Measurements from ENCODE around the gene HEATR1. TPM values are rescaled to one million over a fixed set of nuclear protein-coding genes. Genes with fewer than 3 reads are reported as not detected.
A peak's percentile ranks its signal among the peaks of the same experiment; 100 is the strongest.

The HEATR1 gene
- total RNA-seq, 1 donor = 39.4 TPM

DNA sequence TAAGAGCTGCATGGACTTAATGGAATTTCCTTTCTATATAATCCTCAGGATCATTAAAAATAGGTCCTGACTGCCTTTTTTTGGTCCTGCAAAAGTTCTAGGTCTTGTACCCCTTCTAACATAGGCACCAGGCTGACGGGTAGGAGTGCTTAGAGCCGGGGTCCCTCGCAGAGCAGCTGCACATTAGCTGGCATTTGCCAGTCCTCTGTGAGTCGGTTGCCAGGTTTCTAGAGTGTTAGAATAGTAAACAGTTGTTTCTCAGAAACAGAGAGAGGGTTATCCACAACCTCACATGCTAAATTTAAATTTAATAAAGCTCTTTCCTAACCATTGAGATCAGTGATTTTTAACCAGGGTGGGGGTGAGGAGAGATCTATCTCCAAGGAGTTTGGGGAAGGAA, 35.4 kb upstream of the HEATR1 start:
- H3K27me3 ChIP-seq (ENCODE audit: insufficient read depth, low read length) = no peaks in the 10 kb centered on the region
- TF ChIP-seq, protein P1, sequence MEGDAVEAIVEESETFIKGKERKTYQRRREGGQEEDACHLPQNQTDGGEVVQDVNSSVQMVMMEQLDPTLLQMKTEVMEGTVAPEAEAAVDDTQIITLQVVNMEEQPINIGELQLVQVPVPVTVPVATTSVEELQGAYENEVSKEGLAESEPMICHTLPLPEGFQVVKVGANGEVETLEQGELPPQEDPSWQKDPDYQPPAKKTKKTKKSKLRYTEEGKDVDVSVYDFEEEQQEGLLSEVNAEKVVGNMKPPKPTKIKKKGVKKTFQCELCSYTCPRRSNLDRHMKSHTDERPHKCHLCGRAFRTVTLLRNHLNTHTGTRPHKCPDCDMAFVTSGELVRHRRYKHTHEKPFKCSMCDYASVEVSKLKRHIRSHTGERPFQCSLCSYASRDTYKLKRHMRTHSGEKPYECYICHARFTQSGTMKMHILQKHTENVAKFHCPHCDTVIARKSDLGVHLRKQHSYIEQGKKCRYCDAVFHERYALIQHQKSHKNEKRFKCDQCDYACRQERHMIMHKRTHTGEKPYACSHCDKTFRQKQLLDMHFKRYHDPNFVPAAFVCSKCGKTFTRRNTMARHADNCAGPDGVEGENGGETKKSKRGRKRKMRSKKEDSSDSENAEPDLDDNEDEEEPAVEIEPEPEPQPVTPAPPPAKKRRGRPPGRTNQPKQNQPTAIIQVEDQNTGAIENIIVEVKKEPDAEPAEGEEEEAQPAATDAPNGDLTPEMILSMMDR (IDR thresholded peaks at IDR 0.05; ENCODE audit: extremely low read depth, low read depth, low read length) = no peak
- H3K27ac ChIP-seq (ENCODE audit: low read depth, low read length) = no peak overlapping the region
- H2AFZ ChIP-seq (ENCODE audit: low read length) = no peak overlapping the region
- no peaks in the 10 kb centered on the region for H3K4me1 ChIP-seq (ENCODE audit: insufficient read depth, low read length)
- no peak overlapping the region for H3K4me2 ChIP-seq (ENCODE audit: insufficient read depth, low read length)
- H3K36me3 ChIP-seq (ENCODE audit: insufficient read depth, low read length) = no peaks in the 10 kb centered on the region
- DNase-seq (ENCODE audit: insufficient read length, low spot score, missing footprints) = peak; percentile 10
- H3K4me3 ChIP-seq (ENCODE audit: insufficient read depth, low read length) = no peak overlapping the region
- H3K9me3 ChIP-seq (ENCODE audit: low read depth, low read length) = no peaks in the 10 kb centered on the region
- no peaks in the 10 kb centered on the region for H4K20me1 ChIP-seq (ENCODE audit: insufficient read depth, low read length)
- H3K79me2 ChIP-seq (ENCODE audit: insufficient read depth, low read length) = no peaks in the 10 kb centered on the region

GRCh38 chr1:236638945-236639344, 34.6 kb upstream of the HEATR1 start:
- H3K36me3 ChIP-seq (ENCODE audit: insufficient read depth, low read length) = no peaks in the 10 kb centered on the region
- no peak overlapping the region for H3K4me3 ChIP-seq (ENCODE audit: insufficient read depth, low read length)
- TF ChIP-seq, protein P1 (IDR thresholded peaks at IDR 0.05; ENCODE audit: extremely low read depth, low read depth, low read length) = no peak
- H3K27me3 ChIP-seq (ENCODE audit: insufficient read depth, low read length) = no peaks in the 10 kb centered on the region
- H3K4me2 ChIP-seq (ENCODE audit: insufficient read depth, low read length) = no peak overlapping the region
- no peak overlapping the region for H2AFZ ChIP-seq (ENCODE audit: low read length)
- H3K4me1 ChIP-seq (ENCODE audit: insufficient read depth, low read length) = no peaks in the 10 kb centered on the region
- H3K27ac ChIP-seq (ENCODE audit: low read depth, low read length) = no peak overlapping the region
- no peaks in the 10 kb centered on the region for H3K9me3 ChIP-seq (ENCODE audit: low read depth, low read length)
- H3K79me2 ChIP-seq (ENCODE audit: insufficient read depth, low read length) = no peaks in the 10 kb centered on the region
- DNase-seq (ENCODE audit: insufficient read length, low spot score, missing footprints) = no peak
- no peaks in the 10 kb centered on the region for H4K20me1 ChIP-seq (ENCODE audit: insufficient read depth, low read length)

- Histone ChIP-seq H3K4me3 (ENCODE audit: insufficient read depth, low read length) (no peak overlapping the region), H3K36me3 (ENCODE audit: insufficient read depth, low read length) (no peaks in the 10 kb centered on the region), H3K79me2 (ENCODE audit: insufficient read depth, low read length) (no peaks in the 10 kb centered on the region), H3K27ac (ENCODE audit: low read depth, low read length) (no peak overlapping the region), H2AFZ (ENCODE audit: low read length) (no peak overlapping the region), H3K27me3 (ENCODE audit: insufficient read depth, low read length) (no peaks in the 10 kb centered on the region), H3K9me3 (ENCODE audit: low read depth, low read length) (no peaks in the 10 kb centered on the region), H4K20me1 (ENCODE audit: insufficient read depth, low read length) (no peaks in the 10 kb centered on the region), H3K4me2 (ENCODE audit: insufficient read depth, low read length) (no peak overlapping the region), H3K4me1 (ENCODE audit: insufficient read depth, low read length) (no peaks in the 10 kb centered on the region)
- TF ChIP-seq, protein P1 (IDR thresholded peaks at IDR 0.05; ENCODE audit: extremely low read depth, low read depth, low read length) = no peak
- no peak for DNase-seq (ENCODE audit: insufficient read length, low spot score, missing footprints)
Measured at GRCh38 chr1:236636017-236636416, 31.7 kb upstream of the HEATR1 start.

DNA sequence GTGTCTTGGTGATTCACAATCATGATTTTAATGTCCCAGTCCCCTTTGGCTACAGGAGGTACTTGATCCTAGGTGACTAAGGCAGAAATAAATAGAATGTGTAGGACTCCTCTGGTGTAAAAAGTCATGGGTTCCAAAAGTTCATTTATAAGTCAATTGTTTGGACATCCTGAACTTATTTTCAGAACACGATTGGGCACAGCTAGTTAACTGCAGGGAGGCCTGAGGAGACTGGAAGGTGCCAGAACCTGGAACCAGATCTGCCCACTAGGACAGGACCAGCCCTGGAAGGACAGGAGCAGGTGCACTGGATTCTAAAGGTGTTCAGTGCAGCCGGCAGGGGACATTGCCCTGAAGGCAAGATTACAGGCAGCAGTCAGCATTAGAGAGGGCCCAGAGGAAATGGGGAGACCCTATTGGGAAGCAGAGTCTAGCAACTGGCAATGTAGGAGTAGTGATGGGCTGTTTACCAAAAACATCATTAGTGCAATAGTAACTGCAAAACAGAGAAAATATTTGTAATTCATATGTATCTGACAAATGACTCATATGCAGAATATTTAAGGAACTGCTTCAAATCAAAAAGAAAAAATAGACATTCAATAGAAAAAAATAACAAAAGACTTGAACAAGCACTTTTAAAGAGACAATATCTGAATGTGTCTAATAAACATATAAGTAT, 23.6 kb upstream of the HEATR1 start:
- TF ChIP-seq, protein P1 (IDR thresholded peaks at IDR 0.05; ENCODE audit: extremely low read depth, low read depth, low read length) = no peak
- no peak overlapping the region for H2AFZ ChIP-seq (ENCODE audit: low read length)
- no peaks in the 10 kb centered on the region for H3K79me2 ChIP-seq (ENCODE audit: insufficient read depth, low read length)
- no peak overlapping the region for H3K27ac ChIP-seq (ENCODE audit: low read depth, low read length)
- H4K20me1 ChIP-seq (ENCODE audit: insufficient read depth, low read length) = no peaks in the 10 kb centered on the region
- DNase-seq (ENCODE audit: insufficient read length, low spot score, missing footprints) = no peak
- H3K4me1 ChIP-seq (ENCODE audit: insufficient read depth, low read length) = no peaks in the 10 kb centered on the region
- no peak overlapping the region for H3K4me2 ChIP-seq (ENCODE audit: insufficient read depth, low read length)
- no peaks in the 10 kb centered on the region for H3K36me3 ChIP-seq (ENCODE audit: insufficient read depth, low read length)
- H3K27me3 ChIP-seq (ENCODE audit: insufficient read depth, low read length) = no peaks in the 10 kb centered on the region
- no peak overlapping the region for H3K4me3 ChIP-seq (ENCODE audit: insufficient read depth, low read length)
- H3K9me3 ChIP-seq (ENCODE audit: low read depth, low read length) = no peaks in the 10 kb centered on the region
